NCI-H1092 (cell line): ENCODE measurements around the gene DHX36.

Experiments used
- DNase-seq: peaks from one replicate; lab custom pipeline; 2025; lab: John Stamatoyannopoulos, UW

DHX36 gene

GRCh38 chr3:154280161-154280560, 44.1 kb downstream of the DHX36 start:
- DNase-seq: no peak

- no peak for DNase-seq
These were observed 48.3 kb downstream of the DHX36 start for GRCh38 chr3:154275965-154276364.

GRCh38 chr3:154275292-154275691, 49.0 kb downstream of the DHX36 start:
- DNase-seq: no peak

- no peak for DNase-seq
These were observed 49.9 kb downstream of the DHX36 start for GRCh38 chr3:154274348-154274747.

GRCh38 chr3:154273381-154273780, 50.9 kb downstream of the DHX36 start:
- DNase-seq: no peak

GRCh38 chr3:154254527-154254926, 69.8 kb downstream of the DHX36 start:
- DNase-seq: no peak

- peak; percentile 72 for DNase-seq
These were observed 71.3 kb downstream of the DHX36 start for GRCh38 chr3:154252759-154253638.

GRCh38 chr3:154251610-154252009, 72.7 kb downstream of the DHX36 start:
- DNase-seq: no peak

GRCh38 chr3:154250291-154250690, 74.0 kb downstream of the DHX36 start:
- no peak for DNase-seq

- peak; percentile 9 for DNase-seq
These were observed 76.4 kb downstream of the DHX36 start for GRCh38 chr3:154247806-154248415.

GRCh38 chr3:154244644-154245043, 79.6 kb downstream of the DHX36 start:
- no peak for DNase-seq

- DNase-seq: no peak
These were observed 80.9 kb downstream of the DHX36 start for GRCh38 chr3:154243353-154243752.

- no peak for DNase-seq
These were observed 81.5 kb downstream of the DHX36 start for GRCh38 chr3:154242766-154243165.

- DNase-seq: no peak
These were observed 82.8 kb downstream of the DHX36 start for GRCh38 chr3:154241496-154241895.

- no peak for DNase-seq
These were observed 84.1 kb downstream of the DHX36 start for GRCh38 chr3:154240235-154240634.

GRCh38 chr3:154236331-154236730, 88.0 kb downstream of the DHX36 start:
- DNase-seq: no peak

- DNase-seq: no peak
These were observed 89.0 kb downstream of the DHX36 start for GRCh38 chr3:154235330-154235729.

GRCh38 chr3:154229217-154229590, 95.1 kb downstream of the DHX36 start:
- DNase-seq: no peak

- DNase-seq: no peak
These were observed 95.6 kb downstream of the DHX36 start for GRCh38 chr3:154228561-154229216.

GRCh38 chr3:154227531-154227930, 96.8 kb downstream of the DHX36 start:
- DNase-seq: no peak

- DNase-seq: no peak
These were observed 98.8 kb downstream of the DHX36 start for GRCh38 chr3:154225536-154225935.

GRCh38 chr3:154224866-154225265, 99.4 kb downstream of the DHX36 start:
- DNase-seq: no peak

- no peak for DNase-seq
These were observed 99.9 kb downstream of the DHX36 start for GRCh38 chr3:154224366-154224765.
